HG03469 (cell line): Measurements from ENCODE around the gene RTL3.

ENCODE experiments used
- ATAC-seq: cut with Tn5 transposase; IDR thresholded peaks from one replicate; pipeline ENCODE4 v1.9.1; 2021; ENCODE audit warnings: mild to moderate bottlenecking, moderate library complexity, moderate number of reproducible peaks; ENCODE audit not compliant: unreplicated experiment

Gene RTL3

DNA sequence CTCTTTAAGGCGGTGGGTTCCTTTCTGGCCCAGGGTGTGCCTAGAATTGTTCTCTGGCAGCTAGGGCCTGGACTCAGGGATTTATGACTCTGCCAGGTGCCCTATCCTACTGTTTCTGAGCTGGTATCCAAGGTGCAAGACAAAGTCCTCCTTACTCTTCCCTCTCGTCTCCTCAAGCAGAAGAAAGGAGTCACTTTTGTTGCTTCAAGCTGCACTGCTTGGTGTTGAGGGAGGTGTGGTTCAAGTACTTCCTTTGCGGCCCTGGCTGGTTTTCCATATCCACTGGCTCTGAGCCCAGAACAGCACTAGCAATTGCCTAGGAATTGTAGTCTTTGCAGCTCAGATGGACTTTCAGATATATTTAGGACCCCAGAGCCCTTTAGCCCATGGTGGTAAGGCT, 39.3 kb downstream of the RTL3 start:
- ATAC-seq, result no peak

DNA sequence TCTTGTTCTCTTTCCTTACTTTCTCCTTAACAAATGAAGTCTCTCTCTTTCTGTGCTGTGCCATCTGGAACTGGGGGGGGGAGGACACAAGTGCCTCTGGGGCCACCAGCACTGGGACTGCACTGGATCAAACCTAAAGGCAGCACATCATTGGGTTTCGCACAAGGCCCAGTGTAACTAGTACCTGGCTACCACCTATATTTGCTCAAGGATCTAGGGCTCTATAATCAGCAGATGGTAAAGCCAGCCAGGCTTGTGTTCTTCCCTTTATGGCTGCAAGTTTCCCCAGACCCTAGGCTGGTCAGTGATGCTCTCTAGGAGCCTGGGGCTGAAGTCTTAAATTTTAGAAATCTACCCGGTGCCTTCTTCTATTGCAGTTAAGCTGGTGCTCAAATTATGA, 40.1 kb downstream of the RTL3 start:
- ATAC-seq, result no peak

DNA sequence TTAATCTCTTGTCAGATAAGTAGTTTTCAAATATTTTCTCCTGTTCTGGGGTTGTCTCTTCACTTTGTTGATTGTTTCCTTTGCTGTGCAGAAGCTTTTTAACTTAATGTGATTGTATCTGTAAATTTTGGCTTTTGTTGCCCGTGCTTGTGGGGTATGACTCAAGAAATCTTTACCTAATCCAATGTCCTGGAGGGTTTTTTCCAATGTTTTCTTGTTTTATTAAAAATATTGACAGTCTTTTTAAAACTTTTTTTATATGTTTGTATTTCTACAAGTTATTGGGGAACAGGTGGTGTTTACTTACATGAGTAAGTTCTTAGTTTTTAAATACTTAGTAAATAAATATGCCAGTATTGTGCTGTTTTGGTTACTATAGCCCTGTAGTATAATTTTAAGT, 44.9 kb downstream of the RTL3 start:
- no peak for ATAC-seq
